DOHH2 (cell line): ENCODE measurements around the gene FOXJ2.

Experiments used
- H3F3A ChIP-seq: fragments of 200-600 bp; sonication (generic), shearing (Covaris generic); 2 replicates; pipeline ENCODE4 v1.6.0; 2016; ENCODE audit warnings: antibody characterized with exemption, mild to moderate bottlenecking; ENCODE audit not compliant: control insufficient read depth, insufficient read depth
- H3K27ac ChIP-seq: fragments of 200-600 bp; sonication (generic); 2 replicates; pipeline ENCODE4 v1.5.1; 2014; ENCODE audit warnings: low read depth, mild to moderate bottlenecking, low read length, moderate library complexity
- H3K27me3 ChIP-seq: fragments of 200-600 bp; sonication (generic); 2 replicates; pipeline ENCODE4 v1.6.1; 2014; ENCODE audit warnings: mild to moderate bottlenecking, low read length, mixed read lengths; ENCODE audit not compliant: control insufficient read depth
- H3K36me3 ChIP-seq: fragments of 200-600 bp; sonication (generic); 2 replicates; pipeline ENCODE4 v1.6.1; 2014; ENCODE audit warnings: mild to moderate bottlenecking, low read length, moderate library complexity, mixed read lengths; ENCODE audit not compliant: control insufficient read depth
- H3K4me1 ChIP-seq: fragments of 200-600 bp; sonication (generic); 2 replicates; pipeline ENCODE4 v1.6.1; 2014; ENCODE audit warnings: mild to moderate bottlenecking, low read length, mixed read lengths; ENCODE audit not compliant: control insufficient read depth
- H3K4me2 ChIP-seq: fragments of 200-600 bp; sonication (generic); 2 replicates; pipeline ENCODE4 v1.6.0; 2014; ENCODE audit warnings: mild to moderate bottlenecking, low read length, moderate library complexity
- H3K4me3 ChIP-seq: fragments of 200-600 bp; sonication (generic); 2 replicates; pipeline ENCODE4 v1.5.1; 2014; ENCODE audit warnings: mild to moderate bottlenecking, low read length, mixed read lengths
- H3K79me2 ChIP-seq: fragments of 200-600 bp; sonication (generic); 2 replicates; pipeline ENCODE4 v1.6.1; 2014; ENCODE audit warnings: mild to moderate bottlenecking, low read length, mixed read lengths; ENCODE audit not compliant: control insufficient read depth
- H3K9me2 ChIP-seq: fragments of 200-600 bp; sonication (generic); replicated peaks from 2 replicates; pipeline ENCODE4 v1.6.1; 2014; ENCODE audit warnings: mild to moderate bottlenecking, low read length, mixed read lengths; ENCODE audit not compliant: control insufficient read depth
- H3K9me3 ChIP-seq: fragments of 200-600 bp; sonication (generic); 2 replicates; pipeline ENCODE4 v1.6.1; 2014; ENCODE audit warnings: antibody characterized with exemption, low read length, mixed read lengths; ENCODE audit not compliant: control insufficient read depth, insufficient read depth
- H4K20me1 ChIP-seq: fragments of 200-600 bp; sonication (generic); 2 replicates; pipeline ENCODE4 v1.6.0; 2014; ENCODE audit warnings: low read depth, mild to moderate bottlenecking, antibody characterized with exemption, low read length, moderate library complexity; ENCODE audit not compliant: control insufficient read depth, insufficient read depth
- CTCF ChIP-seq: fragments of 200-600 bp; sonication (generic); IDR thresholded peaks from one replicate; pipeline ENCODE4 v1.5.1; 2014; ENCODE audit warnings: antibody characterized with exemption, mild to moderate bottlenecking, low read depth, low read length; ENCODE audit not compliant: poor library complexity, severe bottlenecking
- EZH2phosphoT487 ChIP-seq: fragments of 200-600 bp; sonication (generic); IDR thresholded peaks from 2 replicates; pipeline ENCODE4 v1.6.1; 2017; ENCODE audit warnings: borderline replicate concordance, mild to moderate bottlenecking, antibody characterized with exemption, low read length, moderate library complexity, mixed read lengths

Gene FOXJ2

DNA sequence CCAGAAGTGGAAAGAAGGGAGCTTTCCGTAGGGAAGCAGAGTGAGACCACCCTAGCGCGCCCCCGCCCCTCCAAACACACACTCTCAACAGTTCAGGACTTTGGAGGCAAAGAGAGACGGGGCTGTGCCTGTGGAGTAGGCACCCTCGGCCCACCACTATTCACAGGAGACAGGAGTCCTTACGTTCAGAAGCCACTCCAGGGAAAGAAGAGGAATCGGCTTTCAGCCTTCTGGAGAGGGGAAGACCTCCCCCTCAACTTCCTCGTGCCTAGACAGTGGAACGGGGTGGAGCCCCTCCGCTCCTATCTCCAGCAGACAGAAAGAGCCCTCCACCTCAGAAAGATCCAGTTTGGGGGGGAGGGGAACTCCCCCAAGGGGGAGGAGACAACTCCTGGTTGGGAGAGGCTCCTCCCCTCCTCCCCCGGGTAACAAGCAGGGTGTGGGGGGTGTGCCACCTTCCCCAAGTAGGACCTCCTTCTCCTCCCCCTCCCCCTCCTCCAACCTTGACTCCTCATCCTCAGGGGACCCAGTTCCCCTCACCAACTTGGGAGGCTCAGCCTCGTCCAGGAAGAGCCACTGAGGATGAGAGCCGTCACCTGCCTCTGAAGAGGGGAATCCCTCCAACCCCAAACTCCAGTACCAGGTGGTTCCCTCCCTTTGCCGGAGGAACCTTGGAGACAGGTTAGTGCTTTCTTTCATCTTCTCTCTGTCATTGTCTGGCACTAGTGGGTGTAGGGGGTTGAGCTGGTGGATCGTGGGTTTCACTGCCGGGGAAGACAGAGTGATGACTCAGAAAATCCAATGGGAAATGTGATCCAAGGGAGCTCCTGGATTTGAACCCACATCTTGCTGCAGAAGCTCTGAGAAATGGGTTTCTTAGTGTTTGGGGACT lies 883 bp downstream of the FOXJ2 start:
- no peaks in the 10 kb centered on the region for H3K9me3 ChIP-seq

DNA sequence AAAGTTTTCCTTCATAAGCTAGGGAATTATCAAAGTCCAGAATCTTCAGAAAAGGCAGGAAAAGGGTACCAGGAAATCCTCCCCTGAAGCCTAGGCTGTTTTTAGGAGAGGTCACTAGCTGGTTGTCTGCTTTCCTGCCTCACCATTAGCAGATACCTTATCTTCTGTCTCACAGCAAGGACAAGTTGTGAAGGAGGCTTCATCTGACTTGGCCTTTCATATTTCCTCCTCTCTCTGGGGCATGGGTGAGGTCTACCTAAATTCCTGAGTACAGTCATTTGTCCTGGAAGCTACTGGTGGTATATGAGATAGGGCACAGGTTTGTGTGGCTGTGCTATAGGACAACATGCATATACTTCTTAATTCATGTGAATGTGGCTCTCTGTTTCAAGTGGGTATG lies 2.3 kb downstream of the FOXJ2 start:
- Histone ChIP-seq H3K27me3 (no peaks in the 10 kb centered on the region), H3K79me2 (peaks cover 8% of the 10 kb centered on the region; the same call in 1 of the 2 replicates), H3K4me1 (peaks cover 68% of the 10 kb centered on the region), H3K9me2 (no peaks in the 10 kb centered on the region), H3K27ac (no peak overlapping the region), H3K4me2 (peak overlapping the region; percentile 79), H3K4me3 (no peak overlapping the region), H4K20me1 (no peaks in the 10 kb centered on the region), H3K36me3 (no peaks in the 10 kb centered on the region), H3F3A (peaks cover 17% of the 10 kb centered on the region), H3K9me3 (no peaks in the 10 kb centered on the region)
- TF ChIP-seq CTCF (no peak), EZH2phosphoT487 (no peak)

More for the DNA sequence above, 883 bp downstream of the FOXJ2 start:
- Histone ChIP-seq H3K36me3 (no peaks in the 10 kb centered on the region), H3K27ac (0 out of 2 replicates have a peak overlapping the region, but pooled peaks have one; percentile 8), H3F3A (peaks cover 27% of the 10 kb centered on the region), H3K9me2 (no peaks in the 10 kb centered on the region), H3K27me3 (no peaks in the 10 kb centered on the region), H3K4me2 (peak overlapping the region; percentile 79), H4K20me1 (no peaks in the 10 kb centered on the region), H3K4me1 (peaks cover 60% of the 10 kb centered on the region), H3K79me2 (peaks cover 8% of the 10 kb centered on the region; the same call in 1 of the 2 replicates), H3K4me3 (peak overlapping the region; percentile 83)
- no peak for TF ChIP-seq EZH2phosphoT487
- peak; percentile 38 for TF ChIP-seq CTCF

DNA sequence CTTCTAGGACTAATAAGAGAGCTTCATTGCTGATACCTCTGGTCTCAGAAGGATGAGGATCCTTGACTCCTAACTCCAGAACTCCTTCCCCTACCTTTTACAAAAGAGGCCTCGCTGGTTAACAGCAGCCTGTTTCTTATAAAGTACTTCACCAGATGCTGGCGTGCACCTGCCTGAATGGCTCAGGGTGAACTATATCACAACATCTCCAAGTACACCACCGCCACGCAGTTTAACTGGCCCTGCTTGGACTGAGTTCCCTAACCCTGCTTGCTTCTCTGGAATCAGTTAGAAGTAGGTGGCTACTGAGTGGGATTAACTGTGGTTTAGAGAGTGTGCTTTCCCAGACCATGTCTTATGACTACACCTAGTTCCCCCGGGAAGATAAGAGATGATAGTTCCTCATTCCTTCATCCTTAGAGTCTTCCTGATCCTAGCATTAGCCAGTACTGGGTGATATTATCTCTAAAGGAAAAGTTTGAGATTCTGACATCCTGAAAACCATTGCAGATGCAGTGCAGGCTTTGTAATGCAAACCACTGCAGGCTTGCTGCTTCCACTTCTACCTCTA lies 3.0 kb downstream of the FOXJ2 start:
- Histone ChIP-seq H3K4me2 (peak overlapping the region; percentile 79; the same call in 1 of the 2 replicates), H3K4me1 (peaks cover 62% of the 10 kb centered on the region)
- TF ChIP-seq CTCF (no peak), EZH2phosphoT487 (no peak)

More for the DNA sequence above, 3.0 kb downstream of the FOXJ2 start:
- Histone ChIP-seq H3K27ac (no peak overlapping the region), H3K79me2 (peaks cover 8% of the 10 kb centered on the region; the same call in 1 of the 2 replicates), H3K27me3 (no peaks in the 10 kb centered on the region), H4K20me1 (no peaks in the 10 kb centered on the region), H3K9me3 (no peaks in the 10 kb centered on the region), H3K4me3 (no peak overlapping the region), H3F3A (peaks cover 10% of the 10 kb centered on the region), H3K36me3 (no peaks in the 10 kb centered on the region), H3K9me2 (no peaks in the 10 kb centered on the region)
